Measurements from ENCODE around the gene KRT82.

The KRT82 gene

DNA sequence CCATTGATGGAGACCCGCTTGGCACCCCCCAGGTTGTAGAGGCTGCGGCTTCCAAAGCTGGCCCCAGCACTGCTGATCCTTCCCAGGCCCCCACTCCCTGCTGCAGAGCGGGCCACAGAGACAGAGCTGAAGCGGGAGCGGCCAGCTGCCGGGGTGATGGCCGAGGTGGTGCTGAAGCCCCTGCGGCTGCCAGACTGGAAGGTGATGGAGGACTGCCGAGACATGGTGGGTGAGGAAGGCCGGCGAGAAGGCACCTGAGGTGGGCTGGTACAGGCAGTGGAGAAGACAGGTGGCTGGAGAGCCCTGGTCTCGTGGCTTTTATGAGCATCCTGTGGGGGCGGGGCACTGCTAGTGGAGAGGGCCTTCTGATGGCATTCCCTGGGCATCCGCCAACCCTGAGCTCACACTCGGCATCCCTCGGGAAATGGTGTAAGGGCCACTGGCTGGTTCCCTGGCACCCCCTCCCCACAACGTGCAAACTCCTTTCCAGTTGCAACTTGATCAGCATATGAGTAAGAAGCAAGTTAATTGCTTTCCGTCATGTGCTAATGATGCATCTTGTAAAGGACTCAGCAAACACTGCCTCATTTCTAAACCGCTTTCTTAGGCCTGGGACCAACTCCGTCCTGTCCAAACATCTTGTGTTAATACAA lies 28.1 kb upstream of the KRT82 start, which contains the start of gene KRT75:
Gene KRT75, minus strand, starts transcription at position 291 of the 653 bp plus-strand sequence. Its CDS starts 67 bp downstream, at position 224.
- Histone ChIP-seq H3K4me3 (ENCODE audit: low read length) (no peak within 1 kb of the TSS), H3K9me3 (replicated peaks; ENCODE audit: low read length) (no peaks in the 10 kb centered on the region), H3K9ac (ENCODE audit: low read depth, low read length) (no peak within 1 kb of the TSS), H3K4me1 (ENCODE audit: control insufficient read depth, insufficient read depth, low read length) (no peaks in the 10 kb centered on the region), H3K36me3 (ENCODE audit: insufficient read depth, low read length) (no peaks in the 10 kb centered on the region), H3K27me3 (ENCODE audit: control insufficient read depth, insufficient read depth, low read length) (peaks cover 79% of the 10 kb centered on the region), H3K4me2 (ENCODE audit: low read length) (no peak within 1 kb of the TSS)

DNA sequence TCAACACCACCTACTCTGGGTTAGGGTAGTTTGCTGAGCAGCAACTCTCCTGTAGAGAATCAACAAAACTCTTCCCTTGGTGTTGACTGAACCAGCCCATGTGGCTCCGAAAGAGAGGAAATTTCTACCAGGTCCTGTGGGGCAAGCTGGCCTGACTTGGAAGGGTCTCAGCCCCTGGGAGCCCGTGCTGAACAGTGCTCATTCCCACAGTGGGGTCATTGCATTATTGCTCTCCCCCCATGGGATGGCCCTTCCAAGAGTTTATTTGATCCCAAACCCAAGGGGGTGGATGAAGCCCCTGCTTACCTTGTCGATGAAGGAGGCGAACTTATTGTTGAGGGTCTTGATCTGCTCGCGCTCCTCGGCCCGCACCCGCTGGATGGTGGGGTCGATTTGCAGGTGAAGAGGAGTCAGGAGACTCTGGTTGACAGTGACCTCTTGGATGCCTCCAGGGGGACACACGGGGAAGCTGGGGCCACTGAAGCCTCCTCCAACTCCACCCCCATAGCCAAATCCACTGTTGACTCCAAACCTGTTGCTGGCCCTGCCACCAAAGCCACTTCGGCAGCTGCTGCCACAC lies 27.5 kb upstream of the KRT82 start:
- Histone ChIP-seq H3K9me3 (replicated peaks; ENCODE audit: low read length) (no peaks in the 10 kb centered on the region), H3K36me3 (ENCODE audit: insufficient read depth, low read length) (no peaks in the 10 kb centered on the region), H3K4me2 (ENCODE audit: low read length) (no peak overlapping the region), H3K27me3 (ENCODE audit: control insufficient read depth, insufficient read depth, low read length) (peaks cover 82% of the 10 kb centered on the region), H3K4me1 (ENCODE audit: control insufficient read depth, insufficient read depth, low read length) (no peaks in the 10 kb centered on the region), H3K4me3 (ENCODE audit: low read length) (no peak overlapping the region), H3K9ac (ENCODE audit: low read depth, low read length) (no peak overlapping the region)

DNA sequence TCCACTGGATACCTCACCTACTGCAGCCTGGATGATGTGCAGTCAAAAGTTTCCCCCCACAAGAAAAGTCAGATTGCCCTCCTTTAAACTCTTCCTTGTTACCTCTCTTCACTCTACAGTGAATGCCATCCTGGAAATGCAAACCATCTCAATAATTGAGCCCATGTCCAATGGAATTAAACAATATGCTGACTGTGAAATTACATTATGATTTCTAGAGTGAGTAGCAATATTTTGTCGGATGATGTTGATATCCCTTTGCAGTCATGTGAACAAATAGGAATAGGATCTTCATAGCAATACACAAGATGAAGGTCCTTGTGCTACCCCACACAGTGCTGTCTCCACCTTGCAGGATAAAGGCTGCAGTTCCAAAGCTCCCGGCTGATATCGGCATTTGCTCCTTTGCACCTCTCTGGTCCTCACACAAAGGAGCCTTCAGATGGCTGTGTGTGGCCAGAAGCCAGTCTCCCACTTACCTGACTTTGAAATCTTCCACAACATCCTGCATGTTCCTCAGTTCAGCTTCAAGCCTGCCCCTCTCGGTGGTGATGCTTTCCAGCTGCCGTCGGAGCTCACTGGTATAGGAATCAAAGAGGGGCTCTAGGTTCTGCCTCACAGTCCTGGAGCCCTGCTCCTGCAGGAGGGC lies 26.5 kb upstream of the KRT82 start:
- no peak overlapping the region for H3K9ac ChIP-seq (ENCODE audit: low read depth, low read length)
- peaks cover 86% of the 10 kb centered on the region for H3K27me3 ChIP-seq (ENCODE audit: control insufficient read depth, insufficient read depth, low read length)
- H3K9me3 ChIP-seq (replicated peaks; ENCODE audit: low read length), result no peaks in the 10 kb centered on the region
- no peaks in the 10 kb centered on the region for H3K36me3 ChIP-seq (ENCODE audit: insufficient read depth, low read length)
- H3K4me3 ChIP-seq (ENCODE audit: low read length), result no peak overlapping the region
- no peak overlapping the region for H3K4me2 ChIP-seq (ENCODE audit: low read length)
- H3K4me1 ChIP-seq (ENCODE audit: control insufficient read depth, insufficient read depth, low read length), result no peaks in the 10 kb centered on the region

DNA sequence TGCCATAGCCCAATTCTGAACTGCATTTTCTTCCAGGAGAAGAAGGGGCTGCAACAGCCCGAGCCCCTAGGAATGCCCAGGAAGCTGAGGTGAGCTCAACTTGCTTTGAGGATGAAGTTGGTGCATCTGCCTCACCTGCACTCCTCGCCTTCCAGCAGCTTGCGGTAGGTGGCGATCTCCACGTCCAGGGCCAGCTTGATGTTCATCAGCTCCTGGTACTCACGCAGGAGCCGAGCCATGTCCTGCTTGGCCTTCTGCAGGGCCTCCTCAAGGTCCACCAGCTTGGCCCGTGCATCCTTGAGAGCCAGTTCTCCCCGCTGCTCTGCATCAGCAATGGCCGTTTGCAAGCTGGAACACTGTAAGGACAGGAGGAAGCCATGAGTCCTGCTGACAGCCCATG lies 22.0 kb upstream of the KRT82 start:
- Histone ChIP-seq H3K9me3 (replicated peaks; ENCODE audit: low read length) (no peaks in the 10 kb centered on the region), H3K4me1 (ENCODE audit: control insufficient read depth, insufficient read depth, low read length) (no peaks in the 10 kb centered on the region), H3K9ac (ENCODE audit: low read depth, low read length) (no peak overlapping the region), H3K4me2 (ENCODE audit: low read length) (no peak overlapping the region), H3K27me3 (ENCODE audit: control insufficient read depth, insufficient read depth, low read length) (peaks cover 94% of the 10 kb centered on the region), H3K36me3 (ENCODE audit: insufficient read depth, low read length) (no peaks in the 10 kb centered on the region), H3K4me3 (ENCODE audit: low read length) (no peak overlapping the region)

- Histone ChIP-seq H3K4me2 (ENCODE audit: low read length) (no peak overlapping the region), H3K9me3 (replicated peaks; ENCODE audit: low read length) (no peaks in the 10 kb centered on the region), H3K27me3 (ENCODE audit: control insufficient read depth, insufficient read depth, low read length) (peaks cover 93% of the 10 kb centered on the region), H3K36me3 (ENCODE audit: insufficient read depth, low read length) (no peaks in the 10 kb centered on the region), H3K9ac (ENCODE audit: low read depth, low read length) (no peak overlapping the region), H3K4me3 (ENCODE audit: low read length) (no peak overlapping the region), H3K4me1 (ENCODE audit: control insufficient read depth, insufficient read depth, low read length) (no peaks in the 10 kb centered on the region)
Measured at GRCh38 chr12:52427083-52427482, 20.9 kb upstream of the KRT82 start.

DNA sequence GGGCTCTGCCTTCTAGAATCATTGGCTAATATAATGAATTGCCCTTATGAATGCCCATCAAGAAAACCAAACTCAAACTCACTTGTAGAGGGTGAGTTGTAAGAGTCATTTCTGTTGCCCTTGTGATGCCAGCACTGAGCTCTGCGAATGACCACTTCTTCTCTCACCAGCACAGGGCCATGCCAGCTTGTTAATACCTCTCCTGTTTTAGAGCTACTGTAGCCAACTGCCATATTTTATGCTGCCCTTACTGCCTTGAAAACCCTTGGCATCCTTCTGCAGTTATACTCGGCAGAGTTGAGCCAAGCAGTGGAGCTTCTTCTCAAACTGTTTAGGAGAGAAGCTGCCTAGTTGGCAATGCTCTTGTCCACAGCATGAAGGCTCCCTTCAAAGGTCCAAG lies 19.9 kb upstream of the KRT82 start:
- H3K9ac ChIP-seq (ENCODE audit: low read depth, low read length), result no peak overlapping the region
- H3K27me3 ChIP-seq (ENCODE audit: control insufficient read depth, insufficient read depth, low read length), result peaks cover 93% of the 10 kb centered on the region
- H3K9me3 ChIP-seq (replicated peaks; ENCODE audit: low read length), result no peaks in the 10 kb centered on the region
- H3K4me3 ChIP-seq (ENCODE audit: low read length), result no peak overlapping the region
- H3K36me3 ChIP-seq (ENCODE audit: insufficient read depth, low read length), result no peaks in the 10 kb centered on the region
- H3K4me2 ChIP-seq (ENCODE audit: low read length), result no peak overlapping the region
- H3K4me1 ChIP-seq (ENCODE audit: control insufficient read depth, insufficient read depth, low read length), result no peaks in the 10 kb centered on the region

- Histone ChIP-seq H3K36me3 (ENCODE audit: insufficient read depth, low read length) (no peaks in the 10 kb centered on the region), H3K9me3 (replicated peaks; ENCODE audit: low read length) (no peaks in the 10 kb centered on the region), H3K9ac (ENCODE audit: low read depth, low read length) (no peak overlapping the region), H3K4me2 (ENCODE audit: low read length) (no peak overlapping the region), H3K27me3 (ENCODE audit: control insufficient read depth, insufficient read depth, low read length) (peaks cover 87% of the 10 kb centered on the region), H3K4me3 (ENCODE audit: low read length) (no peak overlapping the region), H3K4me1 (ENCODE audit: control insufficient read depth, insufficient read depth, low read length) (no peaks in the 10 kb centered on the region)
Measured at GRCh38 chr12:52425466-52425865, 19.3 kb upstream of the KRT82 start.

DNA sequence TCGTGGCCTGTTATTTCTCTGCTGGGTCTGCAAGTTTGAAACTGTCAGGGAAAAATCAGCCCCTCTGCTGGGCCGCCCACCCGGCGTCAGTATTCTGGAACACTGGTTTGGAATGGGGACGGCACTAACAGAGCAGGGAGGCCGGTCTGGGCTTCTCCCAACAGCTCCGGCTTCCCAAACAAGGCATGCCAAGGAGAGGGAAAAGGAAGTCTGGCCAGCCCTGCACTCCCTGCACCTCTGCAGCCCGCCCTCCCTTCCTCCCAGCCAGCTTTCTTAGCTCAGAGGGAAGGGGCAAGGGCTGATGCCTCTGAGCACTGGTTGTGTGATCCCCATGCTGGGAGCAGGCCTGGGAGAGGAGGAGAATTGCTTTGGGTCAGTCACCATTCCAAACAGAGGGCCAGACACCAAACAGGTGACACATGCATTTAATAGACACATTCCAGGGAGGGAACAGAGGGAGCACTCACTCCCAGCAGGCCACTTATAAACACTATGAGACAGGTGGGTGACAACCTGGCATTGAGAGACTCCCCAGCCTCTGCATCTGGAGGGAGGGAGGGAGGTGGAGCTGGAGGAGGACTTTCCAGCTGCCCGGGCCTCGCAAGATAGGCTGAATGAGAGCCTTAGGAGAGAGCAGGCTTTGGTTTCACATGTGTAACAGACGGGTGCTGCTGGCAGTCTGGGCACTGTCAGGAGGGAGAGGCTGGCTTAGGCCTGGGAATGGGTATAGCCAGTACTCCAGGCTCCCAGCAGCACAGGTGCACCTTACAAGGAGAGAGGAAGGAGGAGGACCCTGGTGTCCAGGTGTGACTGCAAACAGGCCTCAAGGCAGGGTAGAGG lies 17.7 kb upstream of the KRT82 start:
- H3K4me1 ChIP-seq (ENCODE audit: control insufficient read depth, insufficient read depth, low read length), result no peaks in the 10 kb centered on the region
- no peaks in the 10 kb centered on the region for H3K36me3 ChIP-seq (ENCODE audit: insufficient read depth, low read length)
- no peak overlapping the region for H3K9ac ChIP-seq (ENCODE audit: low read depth, low read length)
- H3K4me3 ChIP-seq (ENCODE audit: low read length), result no peak overlapping the region
- H3K9me3 ChIP-seq (replicated peaks; ENCODE audit: low read length), result no peaks in the 10 kb centered on the region
- H3K4me2 ChIP-seq (ENCODE audit: low read length), result no peak overlapping the region
- H3K27me3 ChIP-seq (ENCODE audit: control insufficient read depth, insufficient read depth, low read length), result peaks cover 79% of the 10 kb centered on the region

DNA sequence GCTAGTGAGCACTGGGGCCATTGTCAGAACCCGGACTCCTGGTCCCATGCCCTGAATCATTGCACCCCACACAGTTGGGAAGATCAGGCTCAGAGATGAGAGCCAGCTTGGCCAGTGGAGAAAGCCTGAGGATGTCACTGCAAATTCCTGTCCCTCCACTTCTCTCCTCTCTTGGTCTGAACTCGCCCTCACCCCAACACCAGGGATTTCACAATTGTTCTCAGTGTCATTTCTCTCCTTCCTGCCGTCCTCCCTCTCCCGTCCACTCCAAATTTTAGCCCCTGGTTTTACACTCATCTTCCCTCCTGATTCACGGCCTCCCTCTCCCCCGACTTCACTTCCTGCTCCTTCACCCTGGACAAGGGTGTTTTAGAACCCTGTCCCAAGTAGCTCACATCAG lies 16.9 kb upstream of the KRT82 start:
- Histone ChIP-seq H3K4me1 (ENCODE audit: control insufficient read depth, insufficient read depth, low read length) (no peaks in the 10 kb centered on the region), H3K4me3 (ENCODE audit: low read length) (no peak overlapping the region), H3K36me3 (ENCODE audit: insufficient read depth, low read length) (no peaks in the 10 kb centered on the region), H3K4me2 (ENCODE audit: low read length) (no peak overlapping the region), H3K9me3 (replicated peaks; ENCODE audit: low read length) (no peaks in the 10 kb centered on the region), H3K9ac (ENCODE audit: low read depth, low read length) (no peak overlapping the region), H3K27me3 (ENCODE audit: control insufficient read depth, insufficient read depth, low read length) (peaks cover 73% of the 10 kb centered on the region)

GRCh38 chr12:52419656-52420055 lies 13.5 kb upstream of the KRT82 start:
- Histone ChIP-seq H3K9ac (ENCODE audit: low read depth, low read length) (no peak overlapping the region), H3K4me3 (ENCODE audit: low read length) (no peak overlapping the region), H3K9me3 (replicated peaks; ENCODE audit: low read length) (no peaks in the 10 kb centered on the region), H3K4me1 (ENCODE audit: control insufficient read depth, insufficient read depth, low read length) (no peaks in the 10 kb centered on the region), H3K27me3 (ENCODE audit: control insufficient read depth, insufficient read depth, low read length) (peaks cover 51% of the 10 kb centered on the region), H3K36me3 (ENCODE audit: insufficient read depth, low read length) (no peaks in the 10 kb centered on the region), H3K4me2 (ENCODE audit: low read length) (no peak overlapping the region)

GRCh38 chr12:52418576-52419110 lies 12.5 kb upstream of the KRT82 start:
- no peak overlapping the region for H3K4me3 ChIP-seq (ENCODE audit: low read length)
- H3K4me2 ChIP-seq (ENCODE audit: low read length), result no peak overlapping the region
- no peaks in the 10 kb centered on the region for H3K4me1 ChIP-seq (ENCODE audit: control insufficient read depth, insufficient read depth, low read length)
- no peaks in the 10 kb centered on the region for H3K36me3 ChIP-seq (ENCODE audit: insufficient read depth, low read length)
- peaks cover 41% of the 10 kb centered on the region for H3K27me3 ChIP-seq (ENCODE audit: control insufficient read depth, insufficient read depth, low read length)
- H3K9me3 ChIP-seq (replicated peaks; ENCODE audit: low read length), result no peaks in the 10 kb centered on the region
- no peak overlapping the region for H3K9ac ChIP-seq (ENCODE audit: low read depth, low read length)
